Thyroid gland (tissue), 4 donors: ENCODE measurements around the gene CROCC2. TPM values are rescaled to one million over a fixed set of nuclear protein-coding genes. Genes with fewer than 3 reads are reported as not detected.
A peak's percentile ranks its signal among the peaks of the same experiment; 100 is the strongest.

ENCODE experiments used
- DNase-seq, 2 donors: peaks; one replicate each; pipeline ENCODE4 v3.0.0-alpha.2; 2019
- H3K27ac ChIP-seq, 3 donors: fragments of 200-600 bp; sonication (generic); 1 replicate in 2 of 3; 2 replicates in 1 of 3; pipeline ENCODE4 v1.5.1; 2016 to 2019; ENCODE audit warnings: mild to moderate bottlenecking in 1 of 3, moderate library complexity in 1 of 3
- H3K27me3 ChIP-seq: fragments of 200-600 bp; sonication (generic); one replicate; pipeline ENCODE4 v1.5.1; 2019
- H3K36me3 ChIP-seq, 2 donors: fragments of 200-600 bp; sonication (generic); one replicate each; pipeline ENCODE4 v1.5.1; 2016 to 2019
- H3K4me1 ChIP-seq, 2 donors: fragments of 200-600 bp; sonication (generic); one replicate each; pipeline ENCODE4 v1.5.1; 2017 to 2019
- H3K4me3 ChIP-seq, 3 donors: fragments of 200-600 bp; sonication (generic); replicated peaks in 1 of 3; 1 replicate in 2 of 3; 2 replicates in 1 of 3; pipeline ENCODE4 v1.5.1; 2016; ENCODE audit warnings: mild to moderate bottlenecking in 1 of 3
- H3K9me3 ChIP-seq: fragments of 200-600 bp; sonication (generic); one replicate; pipeline ENCODE4 v1.5.1; 2017
- POLR2A ChIP-seq, 2 donors: fragments of 450-650 bp; IDR thresholded peaks; one replicate each; pipeline ENCODE4 v1.6.1; 2017; ENCODE audit warnings: antibody characterized with exemption in 2 of 2, mild to moderate bottlenecking in 2 of 2, moderate library complexity in 1 of 2
- WGBS, 2 donors: methylation state at CpG; one replicate each; pipeline ENCODE4 v1.1.5; 2017; 5-methylcytosine and 5-hydroxymethylcytosine counted together
- intact Hi-C: fragments of 100-400 bp; cut with DNase I; formaldehyde crosslinking; loops from one replicate; pipeline ENCODE4 v1.15.1; 2023
- total RNA-seq, 4 donors: library from RNA; depleted of rRNA; stranded (reverse); fragments of >200 nt; gene quantifications; one replicate each; pipeline ENCODE4 v1.2.3, GENCODE V29; 2016
- TF ChIP-seq, protein P1 (sequence below), 6 experiments: fragments of 200-600 bp in 3 of 6; fragments of 450-650 bp in 3 of 6; sonication (generic) in 3 of 6; IDR thresholded peaks; one replicate each; pipeline ENCODE4 v1.5.1; 2016 to 2019; ENCODE audit warnings: antibody characterized with exemption in 6 of 6, mild to moderate bottlenecking in 2 of 6, inconsistent platforms in 1 of 6, moderate library complexity in 1 of 6

The CROCC2 gene
- total RNA-seq, 4 donors from 2014 or later, result not detected

DNA sequence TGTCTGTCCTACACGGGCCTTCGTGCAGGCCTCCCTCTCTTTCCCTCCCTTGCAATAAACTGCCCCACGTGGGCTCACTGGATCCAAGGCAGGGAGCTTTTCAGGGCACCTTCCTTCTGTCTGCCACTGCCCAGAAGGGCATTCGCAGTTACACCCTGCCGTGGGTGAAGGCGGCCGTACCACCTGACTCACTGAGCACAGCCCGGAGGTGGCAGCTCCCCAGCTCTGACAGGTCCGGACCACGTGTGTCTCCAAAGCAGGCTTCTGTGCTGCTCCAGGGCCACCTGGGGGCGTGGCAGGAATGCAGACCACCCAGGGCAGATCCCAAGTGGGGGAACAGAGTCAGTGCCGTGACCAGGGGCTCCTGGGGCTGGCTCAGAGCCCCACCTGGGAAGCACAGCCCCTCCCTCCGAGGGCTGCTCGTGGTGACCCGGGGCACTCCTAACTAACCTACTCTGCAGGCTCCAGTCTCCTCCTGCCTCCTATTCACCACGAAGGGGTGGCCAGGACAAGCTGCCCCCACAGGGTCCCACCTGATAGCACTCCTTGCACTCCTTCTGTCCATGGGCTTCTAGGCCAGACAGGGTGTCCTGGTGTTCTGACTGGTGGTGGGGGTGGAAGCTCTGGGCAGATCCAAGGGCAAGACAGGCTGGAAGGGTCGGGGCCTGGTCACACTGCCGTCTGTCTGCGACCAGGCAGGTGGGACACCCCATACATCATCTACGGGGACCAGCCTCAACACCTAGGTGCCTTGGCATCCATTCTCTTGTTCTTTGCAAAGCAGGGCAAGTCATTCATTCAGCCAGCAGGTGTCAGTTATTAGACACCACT, 102.0 kb downstream of the CROCC2 start:
- intact Hi-C loops, result no loop called here
- no peaks in the 10 kb centered on the region for H3K27me3 ChIP-seq
- H3K4me3 ChIP-seq, result no peak overlapping the region
- H3K4me1 ChIP-seq, result peaks cover 47 to 51% of the 10 kb centered on the region in 2 donors
- H3K9me3 ChIP-seq, result no peaks in the 10 kb centered on the region
- TF ChIP-seq, protein P1, sequence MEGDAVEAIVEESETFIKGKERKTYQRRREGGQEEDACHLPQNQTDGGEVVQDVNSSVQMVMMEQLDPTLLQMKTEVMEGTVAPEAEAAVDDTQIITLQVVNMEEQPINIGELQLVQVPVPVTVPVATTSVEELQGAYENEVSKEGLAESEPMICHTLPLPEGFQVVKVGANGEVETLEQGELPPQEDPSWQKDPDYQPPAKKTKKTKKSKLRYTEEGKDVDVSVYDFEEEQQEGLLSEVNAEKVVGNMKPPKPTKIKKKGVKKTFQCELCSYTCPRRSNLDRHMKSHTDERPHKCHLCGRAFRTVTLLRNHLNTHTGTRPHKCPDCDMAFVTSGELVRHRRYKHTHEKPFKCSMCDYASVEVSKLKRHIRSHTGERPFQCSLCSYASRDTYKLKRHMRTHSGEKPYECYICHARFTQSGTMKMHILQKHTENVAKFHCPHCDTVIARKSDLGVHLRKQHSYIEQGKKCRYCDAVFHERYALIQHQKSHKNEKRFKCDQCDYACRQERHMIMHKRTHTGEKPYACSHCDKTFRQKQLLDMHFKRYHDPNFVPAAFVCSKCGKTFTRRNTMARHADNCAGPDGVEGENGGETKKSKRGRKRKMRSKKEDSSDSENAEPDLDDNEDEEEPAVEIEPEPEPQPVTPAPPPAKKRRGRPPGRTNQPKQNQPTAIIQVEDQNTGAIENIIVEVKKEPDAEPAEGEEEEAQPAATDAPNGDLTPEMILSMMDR (IDR thresholded peaks at IDR 0.05), result no peak
- no peak for TF ChIP-seq POLR2A (IDR thresholded peaks at IDR 0.05)
- WGBS, 2 donors, result 70 to 87% methylated on average over 13 to 15 of the region's 20 CpGs
- H3K27ac ChIP-seq, result peak overlapping the region in 2 of 3 donors; percentile 90 to 91
- H3K36me3 ChIP-seq, result peaks cover 3 to 6% of the 10 kb centered on the region in 2 donors
- peak; percentile 65 to 69 for DNase-seq

DNA sequence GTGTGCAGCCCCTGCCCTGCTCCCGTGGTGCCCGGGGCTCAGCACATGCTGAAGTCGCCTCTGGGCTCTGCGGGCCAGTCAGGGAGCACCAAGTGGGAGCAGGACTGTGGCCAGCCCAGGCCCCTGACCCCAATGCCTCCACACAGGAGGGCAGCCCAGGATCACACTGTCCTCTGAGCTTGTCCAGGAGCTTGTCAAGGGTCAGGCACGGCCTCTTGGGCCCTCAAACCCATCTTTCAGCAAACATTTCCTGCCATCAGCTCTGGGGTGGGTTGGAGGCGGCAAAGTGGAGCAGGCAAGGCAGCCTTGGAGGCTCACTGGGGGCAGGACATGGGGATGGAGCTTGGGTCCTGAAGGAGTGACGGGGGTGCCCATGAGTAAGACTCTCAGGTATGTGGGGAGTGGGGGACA, 102.6 kb downstream of the CROCC2 start:
- WGBS, 2 donors, result 89 to 95% methylated on average over 3 to 6 of the region's 7 CpGs
- Histone ChIP-seq H3K36me3 (no peaks in the 10 kb centered on the region), H3K4me1 (peaks cover 46 to 47% of the 10 kb centered on the region in 2 donors), H3K27ac (peak overlapping the region; percentile 87 to 91 (median 90)), H3K27me3 (no peaks in the 10 kb centered on the region), H3K4me3 (no peak overlapping the region), H3K9me3 (no peaks in the 10 kb centered on the region)
- TF ChIP-seq POLR2A (IDR thresholded peaks at IDR 0.05), result no peak
- TF ChIP-seq, protein P1 (IDR thresholded peaks at IDR 0.05), result no peak
- intact Hi-C loops, result no loop called here
- DNase-seq, result no peak

DNA sequence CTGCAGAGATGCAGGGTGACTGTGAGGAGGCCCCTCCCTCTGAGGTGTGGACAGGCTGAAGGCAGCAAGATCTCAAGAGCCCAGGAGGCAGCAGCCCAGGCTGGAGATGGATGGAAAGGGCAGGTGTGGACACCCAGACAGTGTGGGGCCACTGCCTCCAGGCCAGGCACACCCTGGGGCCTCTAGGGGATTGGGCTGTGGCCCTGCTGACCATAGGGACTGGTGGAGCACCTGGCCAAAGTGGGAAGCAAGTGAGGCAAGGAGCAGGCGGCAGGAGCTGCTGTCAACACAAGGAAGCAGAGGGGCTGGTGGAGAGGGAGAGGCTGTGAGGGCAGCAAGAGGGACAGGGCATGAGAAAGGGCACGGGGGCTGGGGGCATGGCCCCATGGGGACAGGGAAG, 103.1 kb downstream of the CROCC2 start:
- peak overlapping the region; percentile 87 to 91 (median 90) for H3K27ac ChIP-seq
- DNase-seq, result no peak
- WGBS, 2 donors, result 92 to 94% methylated on average over 2 of the region's 2 CpGs
- H3K4me1 ChIP-seq, result peaks cover 46 to 47% of the 10 kb centered on the region in 2 donors
- no peaks in the 10 kb centered on the region for H3K9me3 ChIP-seq
- no peak for TF ChIP-seq POLR2A (IDR thresholded peaks at IDR 0.05)
- TF ChIP-seq, protein P1 (IDR thresholded peaks at IDR 0.05), result no peak
- H3K36me3 ChIP-seq, result no peaks in the 10 kb centered on the region
- no peak overlapping the region for H3K4me3 ChIP-seq
- intact Hi-C loops, result no loop called here
- H3K27me3 ChIP-seq, result no peaks in the 10 kb centered on the region

DNA sequence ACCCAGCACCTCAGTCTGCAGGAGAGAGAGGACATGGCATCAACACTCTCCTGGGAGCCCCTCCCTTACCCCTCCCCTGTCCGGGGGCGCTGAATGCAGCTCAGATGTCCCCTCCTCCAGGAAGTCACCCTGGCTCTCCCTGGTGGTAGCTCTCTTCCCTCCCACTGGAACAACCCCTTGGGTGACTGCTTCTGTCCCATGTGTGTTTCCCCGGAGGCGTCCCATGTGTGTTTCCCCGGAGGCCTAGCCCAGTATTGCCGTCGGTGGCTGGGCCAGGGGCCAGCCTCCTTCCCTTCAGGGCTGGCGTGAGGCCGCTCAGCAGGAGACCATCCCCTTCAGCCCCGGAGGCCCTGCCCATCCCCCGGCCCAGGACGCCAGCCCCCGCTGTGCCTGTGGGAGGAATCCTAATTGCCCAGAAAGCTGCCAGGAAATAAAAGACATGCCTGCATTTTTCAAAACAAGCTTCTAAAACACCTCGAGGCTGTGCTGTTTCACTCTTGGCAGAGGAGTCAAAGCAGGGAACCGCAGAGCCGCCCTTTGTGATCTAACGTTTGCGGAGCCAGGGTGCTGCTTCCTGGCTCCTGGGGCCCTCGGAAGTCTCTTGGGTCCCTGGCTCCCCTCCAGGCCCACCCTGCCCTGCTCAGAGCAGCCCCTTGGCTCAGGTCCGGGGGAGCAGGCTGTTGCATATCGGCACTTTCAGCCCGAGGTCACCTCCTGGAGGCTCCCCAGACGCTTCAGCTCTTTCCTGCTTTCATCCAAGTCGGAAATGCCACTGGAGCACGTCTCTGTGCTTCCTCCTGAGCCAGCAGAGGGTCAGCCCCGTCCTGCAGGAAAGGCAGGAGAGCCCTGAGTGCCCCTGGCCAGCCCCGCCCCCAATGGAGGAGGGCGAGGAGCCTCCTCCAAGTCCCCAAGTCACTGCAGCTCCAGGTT, 103.7 kb downstream of the CROCC2 start:
- Histone ChIP-seq H3K4me1 (peaks cover 46 to 47% of the 10 kb centered on the region in 2 donors), H3K36me3 (peaks cover 0 to 2% of the 10 kb centered on the region in 2 donors), H3K27me3 (no peaks in the 10 kb centered on the region), H3K4me3 (no peak overlapping the region), H3K9me3 (no peaks in the 10 kb centered on the region), H3K27ac (peak overlapping the region; percentile 87 to 91 (median 90))
- peak; percentile 81 to 87 for DNase-seq
- 3% methylated on average over 19 to 20 of the region's 28 CpGs for WGBS, 2 donors
- intact Hi-C loops, result no loop called here
- TF ChIP-seq, protein P1 (IDR thresholded peaks at IDR 0.05), result peak in 1 of 6 experiments; percentile 29
- no peak for TF ChIP-seq POLR2A (IDR thresholded peaks at IDR 0.05)
